Hepatocyte (in vitro differentiated cells): ENCODE measurements around the gene VAV3.

Source experiments
- CTCF ChIP-seq: fragments of 200-600 bp; sonication (generic); IDR thresholded peaks from 2 replicates; pipeline ENCODE4 v1.5.1; 2016; ENCODE audit warnings: antibody characterized with exemption, mild to moderate bottlenecking; ENCODE audit not compliant: poor library complexity
- EZH2 ChIP-seq: fragments of 200-600 bp; sonication (generic); IDR thresholded peaks from 2 replicates; pipeline ENCODE4 v1.6.1; 2016; ENCODE audit warnings: antibody characterized with exemption, mild to moderate bottlenecking, borderline replicate concordance
- EZH2phosphoT487 ChIP-seq: fragments of 200-600 bp; sonication (generic); IDR thresholded peaks from one replicate; pipeline ENCODE4 v1.6.1; 2018; ENCODE audit warnings: antibody characterized with exemption, mild to moderate bottlenecking, low read depth, moderate library complexity; ENCODE audit not compliant: unreplicated experiment, severe bottlenecking

GRCh38 chr1:107776900-107777663 lies 187.9 kb downstream of the VAV3 start:
- TF ChIP-seq CTCF = no peak
- no peak for TF ChIP-seq EZH2
- TF ChIP-seq EZH2phosphoT487 = no peak
